BLaER1 (cell line): Measurements from ENCODE around the gene IL22RA2.

Source experiments
- H3K27ac ChIP-seq: shearing (Covaris generic); formaldehyde crosslinking; 2 replicates; pipeline ENCODE4 v1.8.1; 2022
- H3K27me3 ChIP-seq: shearing (Covaris generic); formaldehyde crosslinking; 2 replicates; pipeline ENCODE4 v1.8.1; 2022
- H3K36me3 ChIP-seq: shearing (Covaris generic); formaldehyde crosslinking; 2 replicates; pipeline ENCODE4 v1.8.1; 2022
- H3K4me1 ChIP-seq: shearing (Covaris generic); formaldehyde crosslinking; 2 replicates; pipeline ENCODE4 v1.8.1; 2022
- H3K4me2 ChIP-seq: shearing (Covaris generic); formaldehyde crosslinking; 2 replicates; pipeline ENCODE4 v1.8.1; 2022
- H3K4me3 ChIP-seq: shearing (Covaris generic); formaldehyde crosslinking; 2 replicates; pipeline ENCODE4 v1.8.1; 2022
- H3K9ac ChIP-seq: shearing (Covaris generic); formaldehyde crosslinking; 2 replicates; pipeline ENCODE4 v1.8.1; 2022
- H3K9me3 ChIP-seq: shearing (Covaris generic); formaldehyde crosslinking; 2 replicates; pipeline ENCODE4 v1.8.1; 2022
- H4K20me1 ChIP-seq: shearing (Covaris generic); formaldehyde crosslinking; 2 replicates; pipeline ENCODE4 v1.8.1; 2022
- Cebpa-rat ChIP-seq: shearing (Covaris generic); IDR thresholded peaks from 2 replicates; pipeline ENCODE4 v1.8.1; 2022

Gene IL22RA2

GRCh38 chr6:137157601-137158000 is 15.8 kb downstream of the IL22RA2 start:
- Histone ChIP-seq H3K9me3 (peaks cover 46% of the 10 kb centered on the region), H3K4me2 (no peak overlapping the region), H3K4me3 (no peak overlapping the region), H4K20me1 (no peaks in the 10 kb centered on the region), H3K27ac (no peak overlapping the region), H3K36me3 (no peaks in the 10 kb centered on the region), H3K9ac (no peak overlapping the region), H3K4me1 (peaks cover 26% of the 10 kb centered on the region), H3K27me3 (no peaks in the 10 kb centered on the region)
- no peak for TF ChIP-seq Cebpa-rat

GRCh38 chr6:137156650-137157049 is 16.8 kb downstream of the IL22RA2 start:
- Histone ChIP-seq H3K36me3 (no peaks in the 10 kb centered on the region), H3K27me3 (no peaks in the 10 kb centered on the region), H3K9me3 (peaks cover 46% of the 10 kb centered on the region), H3K4me3 (no peak overlapping the region), H3K4me1 (peaks cover 26% of the 10 kb centered on the region), H4K20me1 (no peaks in the 10 kb centered on the region), H3K4me2 (peak overlapping the region; percentile 76; the same call in 1 of the 2 replicates), H3K27ac (no peak overlapping the region), H3K9ac (no peak overlapping the region)
- TF ChIP-seq Cebpa-rat: no peak

GRCh38 chr6:137155830-137156229 is 17.6 kb downstream of the IL22RA2 start:
- Histone ChIP-seq H3K36me3 (no peaks in the 10 kb centered on the region), H4K20me1 (no peaks in the 10 kb centered on the region), H3K9me3 (peaks cover 54% of the 10 kb centered on the region), H3K27ac (no peak overlapping the region), H3K9ac (no peak overlapping the region), H3K4me3 (no peak overlapping the region), H3K4me1 (peaks cover 26% of the 10 kb centered on the region), H3K27me3 (no peaks in the 10 kb centered on the region), H3K4me2 (peak overlapping the region; percentile 76)
- TF ChIP-seq Cebpa-rat: no peak

GRCh38 chr6:137150072-137150471 is 23.4 kb downstream of the IL22RA2 start:
- no peaks in the 10 kb centered on the region for H4K20me1 ChIP-seq
- no peak overlapping the region for H3K9ac ChIP-seq
- H3K36me3 ChIP-seq: no peaks in the 10 kb centered on the region
- H3K4me1 ChIP-seq: peaks cover 6% of the 10 kb centered on the region
- no peak overlapping the region for H3K27ac ChIP-seq
- peaks cover 37% of the 10 kb centered on the region for H3K9me3 ChIP-seq
- H3K4me3 ChIP-seq: no peak overlapping the region
- TF ChIP-seq Cebpa-rat: no peak
- no peaks in the 10 kb centered on the region for H3K27me3 ChIP-seq
- H3K4me2 ChIP-seq: no peak overlapping the region

- Histone ChIP-seq H3K27ac (no peak overlapping the region), H3K27me3 (no peaks in the 10 kb centered on the region), H4K20me1 (no peaks in the 10 kb centered on the region), H3K4me1 (no peaks in the 10 kb centered on the region), H3K4me2 (no peak overlapping the region), H3K9me3 (peaks cover 33% of the 10 kb centered on the region), H3K36me3 (no peaks in the 10 kb centered on the region), H3K9ac (no peak overlapping the region), H3K4me3 (no peak overlapping the region)
- TF ChIP-seq Cebpa-rat: no peak
Observed at GRCh38 chr6:137149035-137149393, 24.4 kb downstream of the IL22RA2 start.

- TF ChIP-seq Cebpa-rat: no peak
- H3K27ac ChIP-seq: no peak overlapping the region
- H3K4me1 ChIP-seq: no peaks in the 10 kb centered on the region
- no peak overlapping the region for H3K9ac ChIP-seq
- no peaks in the 10 kb centered on the region for H3K27me3 ChIP-seq
- H4K20me1 ChIP-seq: no peaks in the 10 kb centered on the region
- no peaks in the 10 kb centered on the region for H3K36me3 ChIP-seq
- H3K4me3 ChIP-seq: no peak overlapping the region
- no peak overlapping the region for H3K4me2 ChIP-seq
- peaks cover 29% of the 10 kb centered on the region for H3K9me3 ChIP-seq
Observed at GRCh38 chr6:137148306-137149034, 25.0 kb downstream of the IL22RA2 start.

GRCh38 chr6:137147195-137147594 is 26.2 kb downstream of the IL22RA2 start:
- Histone ChIP-seq H3K27ac (no peak overlapping the region), H3K27me3 (no peaks in the 10 kb centered on the region), H4K20me1 (no peaks in the 10 kb centered on the region), H3K4me3 (no peak overlapping the region), H3K9ac (no peak overlapping the region), H3K36me3 (no peaks in the 10 kb centered on the region), H3K9me3 (peaks cover 17% of the 10 kb centered on the region), H3K4me1 (no peaks in the 10 kb centered on the region), H3K4me2 (no peak overlapping the region)
- no peak for TF ChIP-seq Cebpa-rat

GRCh38 chr6:137146206-137146605 is 27.2 kb downstream of the IL22RA2 start:
- no peak overlapping the region for H3K27ac ChIP-seq

GRCh38 chr6:137145421-137145820 is 28.0 kb downstream of the IL22RA2 start:
- no peak overlapping the region for H3K4me2 ChIP-seq
- no peaks in the 10 kb centered on the region for H3K27me3 ChIP-seq
- no peak overlapping the region for H3K9ac ChIP-seq
- H3K4me1 ChIP-seq: no peaks in the 10 kb centered on the region
- TF ChIP-seq Cebpa-rat: no peak
- H3K9me3 ChIP-seq: no peaks in the 10 kb centered on the region
- H4K20me1 ChIP-seq: no peaks in the 10 kb centered on the region
- no peak overlapping the region for H3K27ac ChIP-seq
- H3K4me3 ChIP-seq: no peak overlapping the region
- H3K36me3 ChIP-seq: no peaks in the 10 kb centered on the region

More at GRCh38 chr6:137146206-137146605, 27.2 kb downstream of the IL22RA2 start:
- Histone ChIP-seq H3K27me3 (no peaks in the 10 kb centered on the region), H3K4me3 (no peak overlapping the region), H4K20me1 (no peaks in the 10 kb centered on the region), H3K4me1 (no peaks in the 10 kb centered on the region), H3K9me3 (peaks cover 8% of the 10 kb centered on the region; the same call in 1 of the 2 replicates), H3K9ac (no peak overlapping the region), H3K36me3 (no peaks in the 10 kb centered on the region), H3K4me2 (no peak overlapping the region)
- no peak for TF ChIP-seq Cebpa-rat

GRCh38 chr6:137136065-137136464 is 37.4 kb downstream of the IL22RA2 start:
- Histone ChIP-seq H3K4me1 (no peaks in the 10 kb centered on the region), H3K4me3 (no peak overlapping the region), H3K9me3 (peaks cover 25% of the 10 kb centered on the region), H3K4me2 (no peak overlapping the region), H3K27ac (no peak overlapping the region), H3K36me3 (no peaks in the 10 kb centered on the region), H3K9ac (no peak overlapping the region), H4K20me1 (no peaks in the 10 kb centered on the region), H3K27me3 (no peaks in the 10 kb centered on the region)
- no peak for TF ChIP-seq Cebpa-rat
